ENCODE results near the gene CLEC7A.

Gene CLEC7A

DNA sequence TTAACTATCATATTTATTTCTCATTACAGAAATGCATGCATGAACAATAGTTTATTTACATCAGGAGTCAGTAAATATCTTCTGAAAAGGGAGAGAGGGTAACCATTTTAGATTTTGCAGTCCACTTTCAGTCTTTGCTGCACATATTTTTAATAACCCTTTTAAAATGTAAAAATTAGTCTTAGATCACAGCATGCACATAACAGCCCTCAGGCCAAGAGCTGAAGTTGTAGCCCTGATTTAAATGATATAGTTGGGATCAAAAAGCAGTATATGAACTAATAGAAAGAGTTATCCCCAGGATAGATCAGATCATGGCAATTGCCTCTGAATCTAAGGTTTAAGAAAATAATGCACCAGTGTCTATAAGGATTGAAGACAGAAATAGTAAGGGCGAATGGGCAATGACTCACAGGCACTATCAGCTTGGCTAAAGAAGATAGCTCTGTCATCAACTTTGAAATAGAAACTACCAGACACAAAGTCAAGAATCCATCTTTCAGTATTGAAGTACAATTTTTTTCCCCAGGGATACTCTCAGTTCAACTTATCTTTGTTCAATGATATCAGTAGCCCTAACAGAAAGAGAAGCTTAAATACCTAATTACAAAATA, 13.1 kb upstream of the CLEC7A start:
- TF ChIP-seq, protein P1, sequence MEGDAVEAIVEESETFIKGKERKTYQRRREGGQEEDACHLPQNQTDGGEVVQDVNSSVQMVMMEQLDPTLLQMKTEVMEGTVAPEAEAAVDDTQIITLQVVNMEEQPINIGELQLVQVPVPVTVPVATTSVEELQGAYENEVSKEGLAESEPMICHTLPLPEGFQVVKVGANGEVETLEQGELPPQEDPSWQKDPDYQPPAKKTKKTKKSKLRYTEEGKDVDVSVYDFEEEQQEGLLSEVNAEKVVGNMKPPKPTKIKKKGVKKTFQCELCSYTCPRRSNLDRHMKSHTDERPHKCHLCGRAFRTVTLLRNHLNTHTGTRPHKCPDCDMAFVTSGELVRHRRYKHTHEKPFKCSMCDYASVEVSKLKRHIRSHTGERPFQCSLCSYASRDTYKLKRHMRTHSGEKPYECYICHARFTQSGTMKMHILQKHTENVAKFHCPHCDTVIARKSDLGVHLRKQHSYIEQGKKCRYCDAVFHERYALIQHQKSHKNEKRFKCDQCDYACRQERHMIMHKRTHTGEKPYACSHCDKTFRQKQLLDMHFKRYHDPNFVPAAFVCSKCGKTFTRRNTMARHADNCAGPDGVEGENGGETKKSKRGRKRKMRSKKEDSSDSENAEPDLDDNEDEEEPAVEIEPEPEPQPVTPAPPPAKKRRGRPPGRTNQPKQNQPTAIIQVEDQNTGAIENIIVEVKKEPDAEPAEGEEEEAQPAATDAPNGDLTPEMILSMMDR (IDR thresholded peaks at IDR 0.05; ENCODE audit: insufficient read depth, low read depth, low read length, missing control alignments), result no peak
- no peak for DNase-seq (ENCODE audit: low read depth)
- no peak overlapping the region for H3K4me3 ChIP-seq (ENCODE audit: low read depth, low read length)

DNA sequence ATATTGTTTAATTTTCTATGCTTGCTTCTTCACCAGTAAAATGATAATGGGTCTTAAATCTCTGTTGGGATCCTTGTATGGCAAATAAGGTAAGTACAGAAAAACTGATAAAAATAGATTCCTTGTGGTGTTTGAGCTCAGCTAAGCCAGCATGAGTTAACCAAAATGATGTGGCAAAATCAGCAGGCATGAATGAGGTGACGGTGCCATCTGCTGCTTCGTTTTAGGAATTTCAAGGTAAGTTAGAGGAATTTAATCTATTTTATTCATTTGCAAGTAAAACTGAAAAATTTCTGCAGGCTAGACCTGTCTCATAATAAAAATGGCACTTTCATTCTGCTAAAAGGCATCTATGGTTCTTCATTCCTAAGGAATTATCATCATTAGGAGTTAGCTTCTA, 10.0 kb upstream of the CLEC7A start:
- DNase-seq (ENCODE audit: low read depth), result peak; percentile 82

DNA sequence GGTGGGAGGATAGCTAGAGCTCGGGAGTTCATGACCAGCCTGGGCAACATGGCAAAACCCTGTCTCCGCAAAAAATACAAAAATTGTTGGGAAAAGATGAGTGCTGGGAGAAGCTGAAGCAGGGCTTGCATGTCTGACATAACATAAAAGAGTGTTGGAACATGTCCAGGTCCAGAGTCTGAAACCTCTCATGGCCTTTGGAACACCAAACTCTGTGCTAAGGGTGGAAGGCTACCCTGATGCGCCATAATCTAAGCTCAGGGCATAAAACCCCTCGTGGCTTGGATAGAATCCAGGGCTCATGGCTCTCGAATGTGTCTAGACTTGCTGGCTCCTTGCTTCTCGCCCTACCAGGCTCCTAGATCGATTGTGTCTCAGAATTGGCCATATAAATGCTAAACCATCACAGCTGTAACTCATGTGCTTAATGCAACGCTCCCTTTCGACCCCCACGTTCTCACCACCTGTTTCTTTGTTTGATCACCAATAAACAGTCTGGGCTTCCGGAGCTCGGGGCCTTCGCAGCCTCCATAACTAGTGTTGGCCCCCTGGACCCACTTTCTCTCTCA, 6.7 kb upstream of the CLEC7A start:
- DNase-seq (ENCODE audit: low read depth), result no peak
- no peak overlapping the region for H3K4me3 ChIP-seq (ENCODE audit: low read depth, low read length)
- TF ChIP-seq, protein P1 (IDR thresholded peaks at IDR 0.05; ENCODE audit: insufficient read depth, low read depth, low read length, missing control alignments), result no peak

More for the DNA sequence above, 10.0 kb upstream of the CLEC7A start:
- H3K4me3 ChIP-seq (ENCODE audit: low read depth, low read length), result no peak overlapping the region
- TF ChIP-seq, protein P1 (IDR thresholded peaks at IDR 0.05; ENCODE audit: insufficient read depth, low read depth, low read length, missing control alignments), result peak; percentile 49

DNA sequence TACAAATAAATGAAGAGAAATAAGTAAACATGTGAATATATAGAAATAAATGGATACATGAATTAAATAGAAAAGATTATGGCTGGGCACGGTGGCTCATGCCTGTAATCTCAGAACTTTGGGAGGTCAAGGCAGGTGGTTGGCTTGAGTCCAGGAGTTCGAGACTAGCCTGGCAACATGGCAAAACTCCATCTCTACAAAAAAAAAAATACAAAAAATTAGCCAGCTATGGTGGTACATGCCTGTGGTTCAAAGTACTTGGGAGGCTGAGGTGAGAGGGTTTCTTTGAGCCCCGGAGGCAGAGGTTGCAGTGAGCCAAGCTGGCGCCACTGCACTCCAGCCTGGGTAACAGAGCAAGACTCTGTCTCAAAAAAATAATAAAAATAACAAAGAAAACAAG, 5.1 kb upstream of the CLEC7A start:
- DNase-seq (ENCODE audit: low read depth), result no peak
- TF ChIP-seq, protein P1 (IDR thresholded peaks at IDR 0.05; ENCODE audit: insufficient read depth, low read depth, low read length, missing control alignments), result no peak
- H3K4me3 ChIP-seq (ENCODE audit: low read depth, low read length), result no peak overlapping the region

DNA sequence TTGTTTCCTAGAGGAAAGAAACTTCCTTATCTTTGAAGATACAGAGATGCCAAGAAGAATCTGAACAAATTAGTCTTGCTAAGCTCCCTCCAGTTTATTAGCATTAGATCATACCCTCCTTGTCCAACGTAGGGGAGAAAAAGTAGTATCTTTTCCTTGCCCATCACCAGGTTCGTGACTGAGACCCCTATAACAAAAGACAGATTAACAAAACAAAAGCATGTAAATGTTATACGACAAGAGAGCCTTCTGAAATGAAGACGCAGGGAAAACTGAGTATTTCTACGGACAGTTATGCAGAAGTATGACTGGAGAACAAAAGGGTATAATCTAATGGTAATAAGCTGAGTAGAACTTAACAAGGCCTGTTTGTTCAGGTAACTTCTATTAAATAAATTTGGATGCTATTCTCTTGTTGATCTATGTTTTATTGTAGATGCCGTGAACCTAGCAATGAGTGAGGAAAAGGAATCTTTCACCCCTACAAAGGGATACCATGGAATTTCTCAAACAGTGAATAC, 2.9 kb upstream of the CLEC7A start:
- no peak overlapping the region for H3K4me3 ChIP-seq (ENCODE audit: low read depth, low read length)
- TF ChIP-seq, protein P1 (IDR thresholded peaks at IDR 0.05; ENCODE audit: insufficient read depth, low read depth, low read length, missing control alignments), result no peak

DNA sequence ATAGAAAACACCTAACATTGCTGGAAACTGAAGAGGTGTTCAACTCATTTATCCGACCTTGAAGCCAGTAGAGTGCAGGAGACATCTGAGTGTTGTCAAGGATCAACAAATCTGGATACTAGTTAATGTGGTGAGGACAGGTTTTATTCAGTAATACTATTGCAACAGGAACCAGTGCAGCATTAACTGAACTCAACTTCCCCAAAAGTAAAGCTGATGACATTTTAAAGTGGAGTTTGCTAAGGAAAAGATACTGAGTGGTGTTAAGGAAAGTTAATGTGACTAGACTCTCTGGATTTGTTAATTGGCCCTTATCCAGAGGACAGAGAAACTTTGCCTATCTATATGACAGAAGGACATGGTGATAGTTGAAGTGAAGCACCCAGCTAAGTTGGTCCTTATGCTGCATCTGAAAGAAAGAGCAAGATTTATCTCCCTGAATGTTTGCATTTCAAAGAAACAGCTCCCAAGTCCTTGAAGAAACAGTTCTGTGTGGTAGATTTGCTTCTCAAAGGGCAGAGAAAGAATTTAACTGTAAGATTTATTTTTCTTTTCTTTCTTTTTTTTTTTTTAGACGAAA, 1.2 kb upstream of the CLEC7A start:
- no peak for DNase-seq (ENCODE audit: low read depth)
- no peak overlapping the region for H3K4me3 ChIP-seq (ENCODE audit: low read depth, low read length)
- TF ChIP-seq, protein P1 (IDR thresholded peaks at IDR 0.05; ENCODE audit: insufficient read depth, low read depth, low read length, missing control alignments), result no peak

More for the DNA sequence above, 2.9 kb upstream of the CLEC7A start:
- DNase-seq (ENCODE audit: low read depth), result no peak
